Measurements from ENCODE around the gene ACTMAP. TPM values are rescaled to one million over a fixed set of nuclear protein-coding genes. Genes with fewer than 3 reads are reported as not detected.

Gene ACTMAP
- total and polyA plus RNA-seq, 2 of the 13 experiments (the other 11 are each of a cell fraction or from before 2014, with no cell fraction given), result 2.2 to 7.9 TPM

DNA sequence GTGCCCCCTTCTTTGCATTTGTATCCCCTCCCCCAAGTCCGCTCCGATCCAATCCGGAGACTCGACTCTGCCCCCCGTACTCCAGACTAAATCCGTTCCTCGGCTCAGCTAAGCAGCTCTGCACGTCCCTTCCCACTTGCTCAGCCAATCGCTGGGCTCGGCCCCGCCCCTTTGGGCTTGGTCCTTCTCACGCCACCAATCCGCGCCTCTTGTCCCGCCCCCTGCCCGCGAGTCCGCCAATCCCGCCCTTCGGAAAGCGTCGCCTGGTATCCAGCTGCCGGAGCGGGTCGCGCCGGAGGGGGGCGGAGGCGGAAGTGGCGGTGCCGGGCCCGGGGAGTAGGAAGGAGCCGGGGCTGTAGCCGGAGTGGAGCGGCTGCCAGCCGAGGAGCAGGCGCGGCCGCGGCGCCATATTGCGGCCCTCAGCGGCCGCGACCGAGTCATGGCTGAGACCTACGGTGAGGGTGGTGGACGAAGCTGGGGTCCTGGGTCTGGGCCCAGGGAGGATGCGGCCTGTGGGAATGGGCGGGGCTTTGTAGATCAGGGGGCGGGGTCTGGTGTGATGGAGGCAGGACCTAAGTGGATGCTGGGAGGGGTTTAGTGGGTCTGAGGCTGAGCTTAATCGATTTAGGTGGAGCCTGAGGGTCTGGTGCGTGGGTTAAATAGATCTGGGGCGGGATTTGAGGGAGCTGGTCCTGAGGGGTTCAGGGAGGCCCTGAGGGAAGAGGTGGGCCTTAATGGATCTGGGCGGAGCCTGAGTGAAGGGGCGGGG lies 27.8 kb upstream of the ACTMAP start, which contains the start of gene RAB4B (continued):
- TF ChIP-seq, protein P1, sequence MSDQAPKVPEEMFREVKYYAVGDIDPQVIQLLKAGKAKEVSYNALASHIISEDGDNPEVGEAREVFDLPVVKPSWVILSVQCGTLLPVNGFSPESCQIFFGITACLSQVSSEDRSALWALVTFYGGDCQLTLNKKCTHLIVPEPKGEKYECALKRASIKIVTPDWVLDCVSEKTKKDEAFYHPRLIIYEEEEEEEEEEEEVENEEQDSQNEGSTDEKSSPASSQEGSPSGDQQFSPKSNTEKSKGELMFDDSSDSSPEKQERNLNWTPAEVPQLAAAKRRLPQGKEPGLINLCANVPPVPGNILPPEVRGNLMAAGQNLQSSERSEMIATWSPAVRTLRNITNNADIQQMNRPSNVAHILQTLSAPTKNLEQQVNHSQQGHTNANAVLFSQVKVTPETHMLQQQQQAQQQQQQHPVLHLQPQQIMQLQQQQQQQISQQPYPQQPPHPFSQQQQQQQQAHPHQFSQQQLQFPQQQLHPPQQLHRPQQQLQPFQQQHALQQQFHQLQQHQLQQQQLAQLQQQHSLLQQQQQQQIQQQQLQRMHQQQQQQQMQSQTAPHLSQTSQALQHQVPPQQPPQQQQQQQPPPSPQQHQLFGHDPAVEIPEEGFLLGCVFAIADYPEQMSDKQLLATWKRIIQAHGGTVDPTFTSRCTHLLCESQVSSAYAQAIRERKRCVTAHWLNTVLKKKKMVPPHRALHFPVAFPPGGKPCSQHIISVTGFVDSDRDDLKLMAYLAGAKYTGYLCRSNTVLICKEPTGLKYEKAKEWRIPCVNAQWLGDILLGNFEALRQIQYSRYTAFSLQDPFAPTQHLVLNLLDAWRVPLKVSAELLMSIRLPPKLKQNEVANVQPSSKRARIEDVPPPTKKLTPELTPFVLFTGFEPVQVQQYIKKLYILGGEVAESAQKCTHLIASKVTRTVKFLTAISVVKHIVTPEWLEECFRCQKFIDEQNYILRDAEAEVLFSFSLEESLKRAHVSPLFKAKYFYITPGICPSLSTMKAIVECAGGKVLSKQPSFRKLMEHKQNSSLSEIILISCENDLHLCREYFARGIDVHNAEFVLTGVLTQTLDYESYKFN (CRISPR knock-in tag; conservative IDR thresholded peaks at IDR 0.05), result peak; percentile 50; the same call in 1 of the 2 replicates
- TF ChIP-seq, protein P2, sequence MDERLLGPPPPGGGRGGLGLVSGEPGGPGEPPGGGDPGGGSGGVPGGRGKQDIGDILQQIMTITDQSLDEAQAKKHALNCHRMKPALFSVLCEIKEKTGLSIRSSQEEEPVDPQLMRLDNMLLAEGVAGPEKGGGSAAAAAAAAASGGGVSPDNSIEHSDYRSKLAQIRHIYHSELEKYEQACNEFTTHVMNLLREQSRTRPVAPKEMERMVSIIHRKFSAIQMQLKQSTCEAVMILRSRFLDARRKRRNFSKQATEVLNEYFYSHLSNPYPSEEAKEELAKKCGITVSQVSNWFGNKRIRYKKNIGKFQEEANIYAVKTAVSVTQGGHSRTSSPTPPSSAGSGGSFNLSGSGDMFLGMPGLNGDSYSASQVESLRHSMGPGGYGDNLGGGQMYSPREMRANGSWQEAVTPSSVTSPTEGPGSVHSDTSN (CRISPR knock-in tag; IDR thresholded peaks at IDR 0.05), result peak; percentile 70; the same call in 1 of the 2 replicates
- no peak for TF ChIP-seq ZNF607 (CRISPR knock-in tag; IDR thresholded peaks at IDR 0.05; ENCODE audit: borderline replicate concordance)
- TF ChIP-seq NR1H2 (CRISPR knock-in tag; IDR thresholded peaks at IDR 0.05; ENCODE audit: borderline replicate concordance, low read depth), result no peak
- no peak for TF ChIP-seq ZNF44 (CRISPR knock-in tag; IDR thresholded peaks at IDR 0.05)
- TF ChIP-seq REL (CRISPR knock-in tag; conservative IDR thresholded peaks at IDR 0.05), result no peak
- TF ChIP-seq, protein P3, sequence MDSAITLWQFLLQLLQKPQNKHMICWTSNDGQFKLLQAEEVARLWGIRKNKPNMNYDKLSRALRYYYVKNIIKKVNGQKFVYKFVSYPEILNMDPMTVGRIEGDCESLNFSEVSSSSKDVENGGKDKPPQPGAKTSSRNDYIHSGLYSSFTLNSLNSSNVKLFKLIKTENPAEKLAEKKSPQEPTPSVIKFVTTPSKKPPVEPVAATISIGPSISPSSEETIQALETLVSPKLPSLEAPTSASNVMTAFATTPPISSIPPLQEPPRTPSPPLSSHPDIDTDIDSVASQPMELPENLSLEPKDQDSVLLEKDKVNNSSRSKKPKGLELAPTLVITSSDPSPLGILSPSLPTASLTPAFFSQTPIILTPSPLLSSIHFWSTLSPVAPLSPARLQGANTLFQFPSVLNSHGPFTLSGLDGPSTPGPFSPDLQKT (CRISPR knock-in tag; IDR thresholded peaks at IDR 0.05; ENCODE audit: borderline replicate concordance), result no peak
- TF ChIP-seq LCORL (IDR thresholded peaks at IDR 0.05), result no peak
- peak; percentile 12; the same call in 1 of the 2 replicates for TF ChIP-seq LCORL (CRISPR knock-in tag; IDR thresholded peaks at IDR 0.05)
- TF ChIP-seq NFATC3 (CRISPR knock-in tag; IDR thresholded peaks at IDR 0.05), result no peak
- peak; percentile 38; the same call in 1 of the 2 replicates for TF ChIP-seq REPIN1 (CRISPR knock-in tag; IDR thresholded peaks at IDR 0.05; ENCODE audit: borderline replicate concordance, low read depth)
- TF ChIP-seq BRCA1 (CRISPR knock-in tag; IDR thresholded peaks at IDR 0.05), result no peak
- TF ChIP-seq TEAD3 (CRISPR knock-in tag; optimal IDR thresholded peaks at IDR 0.05; ENCODE audit: borderline replicate concordance), result peak; percentile 70
- peak; percentile 82 for TF ChIP-seq GATAD1 (CRISPR knock-in tag; IDR thresholded peaks at IDR 0.05)
- no peak for TF ChIP-seq ZNF589 (CRISPR knock-in tag; conservative IDR thresholded peaks at IDR 0.05)
- TF ChIP-seq, protein P4, sequence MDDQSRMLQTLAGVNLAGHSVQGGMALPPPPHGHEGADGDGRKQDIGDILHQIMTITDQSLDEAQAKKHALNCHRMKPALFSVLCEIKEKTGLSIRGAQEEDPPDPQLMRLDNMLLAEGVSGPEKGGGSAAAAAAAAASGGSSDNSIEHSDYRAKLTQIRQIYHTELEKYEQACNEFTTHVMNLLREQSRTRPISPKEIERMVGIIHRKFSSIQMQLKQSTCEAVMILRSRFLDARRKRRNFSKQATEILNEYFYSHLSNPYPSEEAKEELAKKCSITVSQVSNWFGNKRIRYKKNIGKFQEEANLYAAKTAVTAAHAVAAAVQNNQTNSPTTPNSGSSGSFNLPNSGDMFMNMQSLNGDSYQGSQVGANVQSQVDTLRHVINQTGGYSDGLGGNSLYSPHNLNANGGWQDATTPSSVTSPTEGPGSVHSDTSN (CRISPR knock-in tag; IDR thresholded peaks at IDR 0.05; ENCODE audit: borderline replicate concordance), result no peak
- no peak for TF ChIP-seq NBN (conservative IDR thresholded peaks at IDR 0.05)
- TF ChIP-seq TBL1XR1 (IDR thresholded peaks at IDR 0.05; ENCODE audit: borderline replicate concordance, low read length, partially characterized antibody), result no peak
- TF ChIP-seq, protein P5, sequence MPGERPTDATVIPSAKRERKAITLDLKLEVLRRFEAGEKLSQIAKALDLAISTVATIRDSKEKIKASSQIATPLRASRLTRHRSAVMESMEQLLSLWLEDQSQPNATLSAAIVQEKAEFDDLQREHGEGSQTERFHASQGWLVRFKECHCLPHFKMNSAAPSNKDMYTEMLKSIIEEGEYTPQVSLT (CRISPR knock-in tag; IDR thresholded peaks at IDR 0.05; ENCODE audit: borderline replicate concordance, low read depth), result no peak
- TF ChIP-seq ZNF614 (CRISPR knock-in tag; IDR thresholded peaks at IDR 0.05; ENCODE audit: borderline replicate concordance), result no peak; the same call in 1 of the 2 replicates
- TF ChIP-seq RFXANK (CRISPR knock-in tag; IDR thresholded peaks at IDR 0.05), result no peak
- TF ChIP-seq ZNF766 (CRISPR knock-in tag; IDR thresholded peaks at IDR 0.05; ENCODE audit: borderline replicate concordance), result no peak
- TF ChIP-seq SUZ12 (IDR thresholded peaks at IDR 0.05; ENCODE audit: low read depth, low read length), result no peak
- 0 out of 2 replicates have a peak, but pooled peaks have one; percentile 27 for TF ChIP-seq TGIF2 (CRISPR knock-in tag; IDR thresholded peaks at IDR 0.05)
